H1 (cell line): ENCODE measurements around the gene GPS2. TPM values are rescaled to one million over a fixed set of nuclear protein-coding genes. Genes with fewer than 3 reads are reported as not detected.

Experiments
- BRCA1 ChIP-seq: IDR thresholded peaks from 2 replicates; pipeline ENCODE4 v1.6.1; 2012; ENCODE audit warnings: low read depth, low read length, improper control_type of control experiment
- CREB1 ChIP-seq: IDR thresholded peaks from 2 replicates; pipeline ENCODE4 v1.6.1; 2012; ENCODE audit warnings: inconsistent platforms
- EZH2 ChIP-seq: fragments of 200-600 bp; sonication (generic); IDR thresholded peaks from 2 replicates; pipeline ENCODE4 v1.7.1; 2012; ENCODE audit warnings: low read depth, mild to moderate bottlenecking, moderate library complexity, low read length, inconsistent platforms; ENCODE audit not compliant: severe bottlenecking
- SIN3A ChIP-seq, 2 experiments: IDR thresholded peaks in 1 of 2; conservative IDR thresholded peaks in 1 of 2; 2 replicates each; pipeline ENCODE4 v1.6.1; 2011 to 2012; ENCODE audit warnings: low read length in 2 of 2, improper control_type of control experiment in 1 of 2, low read depth in 1 of 2, mild to moderate bottlenecking in 1 of 2
- SP1 ChIP-seq: IDR thresholded peaks from 2 replicates; pipeline ENCODE4 v1.6.1; 2011; ENCODE audit warnings: low read depth, low read length
- ZNF274 ChIP-seq: IDR thresholded peaks from 2 replicates; pipeline ENCODE4 v1.7.0; 2012; ENCODE audit warnings: low read length, borderline replicate concordance; ENCODE audit errors: extremely low read depth
- polyA plus RNA-seq, 7 experiments: library from polyadenylated mRNA; depleted of rRNA in 3 of 7; stranded (reverse) in 5 of 7; unstranded in 2 of 7; fragments of >200 nt in 5 of 7; fragments of 200-250 nt in 2 of 7; gene quantifications; 1 replicate in 5 of 7; 2 replicates in 1 of 7; 4 replicates in 1 of 7; pipeline versions ENCODE4 v1.2.1 to v1.2.3, GENCODE V29; 2011 to 2013; ENCODE audit warnings: missing spikeins in 2 of 7, mixed read lengths in 2 of 7
- total RNA-seq: library from RNA; stranded (reverse); fragmentation: NEBNext Ultra II Directional; extraction: Animal tissue kit (Norgen Biotek cat#: 25700); gene quantifications from 2 replicates; pipeline ENCODE4 v1.2.1, GENCODE V29; 2021
- TF ChIP-seq, protein P1 (sequence below): IDR thresholded peaks from 2 replicates; pipeline ENCODE4 v1.6.1; 2011; ENCODE audit warnings: low read depth, mild to moderate bottlenecking, low read length; ENCODE audit not compliant: insufficient read depth

Gene GPS2
- total and polyA plus RNA-seq, 2 of the 8 experiments (the other 6 are each of a cell fraction or from before 2014, with no cell fraction given), result 67.0 to 152 TPM

DNA sequence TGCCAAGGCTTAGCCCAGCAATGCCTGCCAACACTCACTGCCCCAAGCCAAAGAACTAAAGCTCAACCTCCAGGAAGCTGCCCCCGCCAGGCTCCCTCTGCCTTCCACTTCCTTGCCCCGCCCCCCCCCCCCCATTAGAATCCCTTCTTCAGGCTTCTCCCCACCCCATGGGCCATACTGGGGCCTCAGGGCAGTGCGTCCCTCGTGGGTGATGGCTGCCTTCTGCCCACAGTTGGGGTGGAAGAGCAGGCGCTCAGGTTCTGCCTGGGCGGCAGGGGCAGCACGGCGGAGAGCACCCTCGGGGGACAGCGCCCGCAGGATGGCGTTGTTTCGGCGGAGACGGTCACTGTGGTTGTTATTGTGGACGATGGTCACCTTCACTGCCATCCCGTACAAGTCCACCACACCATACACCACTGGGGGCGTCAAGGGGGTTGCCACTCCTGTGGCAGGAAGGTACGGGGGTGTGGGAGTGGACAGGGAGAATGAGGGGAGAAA is 9.9 kb upstream of the GPS2 start (continued):
- TF ChIP-seq, protein P1, sequence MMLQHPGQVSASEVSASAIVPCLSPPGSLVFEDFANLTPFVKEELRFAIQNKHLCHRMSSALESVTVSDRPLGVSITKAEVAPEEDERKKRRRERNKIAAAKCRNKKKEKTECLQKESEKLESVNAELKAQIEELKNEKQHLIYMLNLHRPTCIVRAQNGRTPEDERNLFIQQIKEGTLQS, result no peak
- TF ChIP-seq SP1 (no peak), SIN3A (conservative IDR thresholded peaks at IDR 0.05 in 1 of 2, IDR thresholded peaks at IDR 0.05 in 1 of 2; ENCODE audit: low read depth in 1 of 2, low read length in 2 of 2) (no peak), BRCA1 (no peak), CREB1 (no peak), ZNF274 (no peak), EZH2 (no peak)
